Measurements from ENCODE around the gene ZC3H4. TPM values are rescaled to one million over a fixed set of nuclear protein-coding genes. Genes with fewer than 3 reads are reported as not detected.

Gene ZC3H4
- total and polyA plus RNA-seq, 9 of the 15 experiments (the other 6 are each of a cell fraction or from before 2014, with no cell fraction given) = 2.2 to 75.6 (median 18.3) TPM

GRCh38 chr19:47081095-47081494 is 32.5 kb downstream of the ZC3H4 start:
- TF ChIP-seq JUNB (CRISPR knock-in tag; conservative IDR thresholded peaks at IDR 0.05) (no peak), GABPB1 (CRISPR knock-in tag; IDR thresholded peaks at IDR 0.05) (no peak), ARHGAP35 (IDR thresholded peaks at IDR 0.05; ENCODE audit: partially characterized antibody) (no peak), MCM2 (IDR thresholded peaks at IDR 0.05; ENCODE audit: low read depth) (no peak), SMAD1 (IDR thresholded peaks at IDR 0.05; ENCODE audit: low read depth, low read length, partially characterized antibody) (no peak), NCOA4 (IDR thresholded peaks at IDR 0.05; ENCODE audit: partially characterized antibody) (no peak), SNRNP70 (optimal IDR thresholded peaks at IDR 0.05; ENCODE audit: low read depth, low read length) (no peak), PATZ1 (CRISPR knock-in tag; IDR thresholded peaks at IDR 0.05; ENCODE audit: borderline replicate concordance) (no peak), SAFB2 (IDR thresholded peaks at IDR 0.05; ENCODE audit: borderline replicate concordance, low read depth, low read length, severe bottlenecking) (no peak), SNIP1 (IDR thresholded peaks at IDR 0.05; ENCODE audit: low read depth) (no peak), ZNF584 (CRISPR knock-in tag; IDR thresholded peaks at IDR 0.05; ENCODE audit: low read depth) (no peak), ZNF347 (CRISPR knock-in tag; IDR thresholded peaks at IDR 0.05; ENCODE audit: low read depth) (no peak), ZNF740 (CRISPR knock-in tag; IDR thresholded peaks at IDR 0.05) (no peak), ZNF740 (tag; IDR thresholded peaks at IDR 0.05) (no peak), MCM5 (IDR thresholded peaks at IDR 0.05; ENCODE audit: low read depth) (no peak), SIRT6 (IDR thresholded peaks at IDR 0.05; ENCODE audit: low read depth, low read length) (no peak), FOXJ3 (CRISPR knock-in tag; IDR thresholded peaks at IDR 0.05) (no peak), POLR2A (conservative IDR thresholded peaks at IDR 0.05) (no peak), STAT5A (IDR thresholded peaks at IDR 0.05; ENCODE audit: borderline replicate concordance, low read length) (no peak), ZBTB9 (CRISPR knock-in tag; IDR thresholded peaks at IDR 0.05) (no peak)
- H3K9ac ChIP-seq (ENCODE audit: insufficient read depth in 1 of 2, low read depth in 2 of 2, low read length in 2 of 2) = 0 out of 4 replicates have a peak overlapping the region, but pooled peaks of 1 of the 2 experiments have one; percentile 21
- H3K27ac ChIP-seq (ENCODE audit: extremely low read depth, low read depth, low read length) = no peak overlapping the region
- no peaks in the 10 kb centered on the region for H3K9me3 ChIP-seq (replicated peaks; ENCODE audit: control insufficient read depth, insufficient read depth, low read depth, low read length)
- ChIA-PET POLR2A (interaction anchor here (0.6 to 2.3 kb wide), 9 partner anchors 10 to 117 kb away, joined by 3 to 13 read pairs (median 4); partner anchors contain the start of genes SAE1 and ZC3H4), CTCF (ENCODE audit: low intra/inter-chr PET ratio) (no interaction called here)
- H3K4me3 ChIP-seq = no peak overlapping the region
- intact Hi-C loops (cut with micrococcal nuclease) (no loop called here), in situ Hi-C loops (cut with MboI) (loop anchor here (5.0 kb wide), 1 partner anchor 46 kb away; no protein-coding TSS in a partner anchor)
- ATAC-seq (no peak), DNase-seq (ENCODE audit: extremely low read depth in 1 of 4, low spot score in 3 of 4) (no peak), FAIRE-seq (no peak)
- no peaks in the 10 kb centered on the region for H4K20me1 ChIP-seq (replicated peaks; ENCODE audit: control insufficient read depth, insufficient read depth, low read length)
- BruUV-seq (replicated peaks) = TSS peak; percentile 15
- no peaks in the 10 kb centered on the region for H3K9me1 ChIP-seq (ENCODE audit: control insufficient read depth, insufficient read depth, low read length)
- H3K79me2 ChIP-seq (ENCODE audit: control insufficient read depth, insufficient read depth, low read length) = no peaks in the 10 kb centered on the region; the same call in 1 of the 3 replicates
- H3K4me1 ChIP-seq (replicated peaks in 1 of 2; ENCODE audit: control insufficient read depth in 2 of 2, insufficient read depth in 2 of 2, low read length in 2 of 2) = no peaks in the 10 kb centered on the region; a peak in 1 of 5 replicates
- H2AFZ ChIP-seq (ENCODE audit: low read depth, low read length) = no peak overlapping the region
- peaks cover 96% of the 10 kb centered on the region; the same call in 2 of the 3 replicates for H3K36me3 ChIP-seq (ENCODE audit: control insufficient read depth, insufficient read depth, low read length)
- H3K27me3 ChIP-seq (ENCODE audit: control insufficient read depth in 2 of 2, insufficient read depth in 2 of 2, low read length in 2 of 2) = no peaks in the 10 kb centered on the region
- no peak overlapping the region for H3K4me2 ChIP-seq (ENCODE audit: insufficient read depth, low read length)
- WGBS (ENCODE audit: insufficient coverage, low coverage, missing lambda C conversion rate) = 85% methylated on average over 5 of the region's 6 CpGs
